Fibroblast of mammary gland (primary cell): Measurements from ENCODE around the gene SLC25A11.

Experiments
- DNase-seq: peaks from one replicate; pipeline ENCODE4 v3.0.0-alpha.2; 2010; ENCODE audit warnings: low read depth
- H3K4me3 ChIP-seq: 2 replicates; pipeline ENCODE4 v1.5.1; 2011; ENCODE audit warnings: low read depth, mild to moderate bottlenecking, low read length, moderate library complexity; ENCODE audit not compliant: control insufficient read depth
- TF ChIP-seq, protein P1 (sequence below): conservative IDR thresholded peaks from 2 replicates; pipeline ENCODE4 v1.5.1; 2011; ENCODE audit warnings: low read depth, low read length, inconsistent platforms; ENCODE audit not compliant: control insufficient read depth, insufficient read depth

SLC25A11 gene

DNA sequence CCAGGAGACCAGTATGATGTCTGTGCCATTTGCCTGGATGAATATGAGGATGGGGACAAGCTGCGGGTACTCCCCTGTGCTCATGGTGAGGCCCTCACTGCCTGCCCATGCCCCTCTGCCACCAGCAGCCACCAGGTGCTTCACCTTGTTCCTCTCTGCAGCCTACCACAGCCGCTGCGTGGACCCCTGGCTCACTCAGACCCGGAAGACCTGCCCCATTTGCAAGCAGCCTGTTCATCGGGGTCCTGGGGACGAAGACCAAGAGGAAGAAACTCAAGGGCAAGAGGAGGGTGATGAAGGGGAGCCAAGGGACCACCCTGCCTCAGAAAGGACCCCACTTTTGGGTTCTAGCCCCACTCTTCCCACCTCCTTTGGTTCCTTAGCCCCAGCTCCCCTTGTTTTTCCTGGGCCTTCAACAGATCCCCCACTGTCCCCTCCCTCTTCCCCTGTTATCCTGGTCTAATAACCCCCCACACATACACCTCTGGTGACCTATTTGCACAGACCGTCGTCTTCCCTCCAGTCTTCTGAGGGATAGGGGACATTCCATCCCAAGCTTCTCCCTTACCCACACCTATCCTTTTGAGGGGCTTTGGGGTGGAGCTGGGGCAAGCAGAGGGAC lies 4.8 kb upstream of the SLC25A11 start:
- H3K4me3 ChIP-seq: peak overlapping the region; percentile 15
- TF ChIP-seq, protein P1, sequence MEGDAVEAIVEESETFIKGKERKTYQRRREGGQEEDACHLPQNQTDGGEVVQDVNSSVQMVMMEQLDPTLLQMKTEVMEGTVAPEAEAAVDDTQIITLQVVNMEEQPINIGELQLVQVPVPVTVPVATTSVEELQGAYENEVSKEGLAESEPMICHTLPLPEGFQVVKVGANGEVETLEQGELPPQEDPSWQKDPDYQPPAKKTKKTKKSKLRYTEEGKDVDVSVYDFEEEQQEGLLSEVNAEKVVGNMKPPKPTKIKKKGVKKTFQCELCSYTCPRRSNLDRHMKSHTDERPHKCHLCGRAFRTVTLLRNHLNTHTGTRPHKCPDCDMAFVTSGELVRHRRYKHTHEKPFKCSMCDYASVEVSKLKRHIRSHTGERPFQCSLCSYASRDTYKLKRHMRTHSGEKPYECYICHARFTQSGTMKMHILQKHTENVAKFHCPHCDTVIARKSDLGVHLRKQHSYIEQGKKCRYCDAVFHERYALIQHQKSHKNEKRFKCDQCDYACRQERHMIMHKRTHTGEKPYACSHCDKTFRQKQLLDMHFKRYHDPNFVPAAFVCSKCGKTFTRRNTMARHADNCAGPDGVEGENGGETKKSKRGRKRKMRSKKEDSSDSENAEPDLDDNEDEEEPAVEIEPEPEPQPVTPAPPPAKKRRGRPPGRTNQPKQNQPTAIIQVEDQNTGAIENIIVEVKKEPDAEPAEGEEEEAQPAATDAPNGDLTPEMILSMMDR: no peak
- DNase-seq: no peak

DNA sequence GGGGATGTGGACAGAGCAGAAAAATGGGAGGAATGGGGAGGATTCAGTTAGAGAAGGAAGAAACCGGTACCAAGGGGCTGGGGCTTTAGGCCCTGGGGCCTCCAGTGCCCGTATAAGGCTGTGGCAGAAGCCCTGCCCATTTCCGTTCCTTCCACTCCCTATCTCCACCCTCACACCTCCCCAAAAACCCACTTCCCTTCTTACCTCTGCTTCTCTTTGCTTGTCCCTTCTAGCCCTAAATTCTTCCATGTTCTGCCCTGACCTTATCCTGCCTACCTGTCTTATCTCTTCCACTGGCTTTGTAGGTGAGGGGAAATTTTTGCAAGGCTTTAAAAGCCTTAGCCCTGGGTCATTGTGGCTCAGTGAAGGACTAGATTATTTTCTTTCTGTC lies 4.3 kb upstream of the SLC25A11 start:
- no peak overlapping the region for H3K4me3 ChIP-seq
- TF ChIP-seq, protein P1: no peak
- DNase-seq: no peak

DNA sequence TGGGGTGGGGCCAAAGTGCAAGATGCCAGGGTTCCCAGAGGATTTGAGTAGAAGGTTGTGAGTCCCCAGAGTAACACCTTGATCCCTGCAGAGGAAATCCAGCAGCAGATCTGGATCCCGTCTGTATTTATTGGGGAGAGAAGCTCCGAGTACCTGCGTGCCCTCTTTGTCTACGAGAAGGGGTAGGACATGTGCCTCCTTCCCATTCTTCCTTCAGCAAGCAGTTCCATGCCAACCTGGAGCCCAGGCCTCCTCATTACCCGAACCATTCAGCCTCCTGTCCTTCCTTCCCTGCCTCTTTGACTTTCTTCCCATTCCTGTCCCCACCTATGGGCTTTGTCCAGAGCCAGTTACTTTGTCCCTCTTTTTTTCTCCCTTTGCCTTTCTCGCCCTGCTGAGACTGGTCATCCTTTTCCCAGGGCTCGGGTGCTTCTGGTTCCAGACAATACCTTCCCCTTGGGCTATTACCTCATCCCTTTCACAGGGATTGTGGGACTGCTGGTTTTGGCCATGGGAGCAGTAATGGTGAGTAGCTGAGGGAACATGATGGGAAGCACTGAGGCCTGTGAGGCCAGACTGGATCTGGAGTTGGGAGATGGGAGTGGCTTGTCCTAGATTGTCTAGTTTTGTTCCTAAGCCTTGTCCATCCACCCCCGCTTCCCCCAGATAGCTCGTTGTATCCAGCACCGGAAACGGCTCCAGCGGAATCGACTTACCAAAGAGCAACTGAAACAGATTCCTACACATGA lies 3.1 kb upstream of the SLC25A11 start:
- no peak overlapping the region for H3K4me3 ChIP-seq
- peak; percentile 19 for DNase-seq
- TF ChIP-seq, protein P1: no peak

DNA sequence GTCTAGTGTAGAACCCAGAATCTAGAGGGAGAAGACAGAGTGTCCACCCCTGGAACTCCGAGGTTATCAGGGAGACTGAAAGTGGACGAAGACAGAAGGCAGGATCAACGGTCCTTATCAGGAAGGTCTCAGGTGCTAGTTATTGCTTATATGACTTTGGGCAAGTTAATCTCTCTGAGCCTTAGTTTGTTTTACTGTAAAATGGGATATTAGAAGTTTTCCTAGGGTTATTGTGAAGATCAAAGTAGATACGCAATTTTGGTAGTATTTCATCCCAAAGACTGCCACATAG lies 1.4 kb upstream of the SLC25A11 start:
- TF ChIP-seq, protein P1: no peak
- DNase-seq: no peak
- peak overlapping the region; percentile 94 for H3K4me3 ChIP-seq

DNA sequence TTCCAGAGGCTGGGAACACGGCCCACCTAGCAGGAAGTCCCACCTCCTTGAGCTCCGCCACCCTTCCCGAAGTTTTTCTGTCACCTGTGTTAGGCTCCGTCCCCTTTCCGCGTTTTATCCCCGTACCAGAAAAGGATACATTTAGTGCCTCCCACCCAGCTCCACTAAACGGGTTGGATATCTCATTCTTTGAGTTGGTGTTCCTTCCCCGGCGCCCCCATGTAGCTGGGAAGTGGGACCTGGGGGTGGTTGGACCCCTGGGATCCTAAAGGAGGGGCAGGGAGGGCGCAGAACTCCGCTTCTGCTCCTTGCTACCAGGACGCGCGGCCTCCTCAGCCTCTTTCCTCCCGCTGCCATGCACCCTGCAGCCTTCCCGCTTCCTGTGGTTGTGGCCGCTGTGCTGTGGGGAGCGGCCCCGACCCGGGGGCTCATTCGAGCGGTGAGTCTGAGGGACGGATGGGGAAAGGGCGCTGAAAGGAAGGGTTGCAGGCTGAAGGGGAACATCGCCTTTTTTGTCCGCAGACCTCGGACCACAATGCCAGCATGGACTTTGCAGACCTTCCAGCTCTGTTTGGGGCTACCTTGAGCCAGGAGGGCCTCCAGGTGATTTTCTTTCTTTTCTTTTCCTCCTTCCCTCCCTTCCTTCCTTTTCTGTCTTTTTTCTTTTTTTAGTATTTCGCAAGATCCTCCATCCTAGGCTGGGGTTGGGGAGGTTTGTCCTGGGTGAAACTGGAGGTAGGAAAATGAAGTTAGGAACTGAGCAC lies 891 bp upstream of the SLC25A11 start:
- TF ChIP-seq, protein P1: no peak
- H3K4me3 ChIP-seq: peak overlapping the region; percentile 94
- no peak for DNase-seq

DNA sequence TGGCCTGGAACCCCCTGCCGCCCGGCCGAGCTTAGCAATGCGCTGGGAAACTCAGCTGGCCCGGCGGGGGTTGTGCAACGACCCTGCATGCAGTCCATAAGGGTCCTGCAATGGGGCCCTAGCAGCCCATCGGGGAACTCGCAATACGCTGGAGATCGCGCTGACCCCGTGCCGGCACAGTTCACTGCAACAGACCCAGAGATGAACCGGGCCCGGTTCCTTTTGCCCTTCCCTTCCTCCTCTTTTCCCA lies 375 bp downstream of the SLC25A11 start:
- DNase-seq: no peak
- TF ChIP-seq, protein P1: no peak
- peak overlapping the region; percentile 94 for H3K4me3 ChIP-seq
